ENCODE data around the gene DSCAM. TPM values are rescaled to one million over a fixed set of nuclear protein-coding genes. Genes with fewer than 3 reads are reported as not detected.

Gene DSCAM
- polyA plus RNA-seq, 3 donors: not detected

DNA sequence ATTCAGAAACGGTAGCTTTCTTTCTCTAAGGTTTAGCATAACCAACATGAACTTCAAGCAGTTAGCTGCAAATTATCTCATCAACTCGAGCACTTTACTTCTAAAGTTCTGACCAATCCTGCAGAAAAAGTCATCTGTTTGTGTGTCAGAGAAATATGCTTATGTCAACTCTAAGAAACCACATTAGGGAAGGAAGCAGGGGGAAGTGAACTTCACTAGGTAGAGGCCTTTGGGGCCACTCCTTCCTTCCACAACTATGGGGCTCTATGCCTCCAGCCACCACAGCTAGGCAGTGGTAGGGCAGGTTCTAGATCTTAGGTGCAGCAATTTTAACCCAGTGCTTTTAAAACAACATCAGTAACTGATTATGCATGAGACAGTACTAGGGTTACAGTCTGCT lies 375.9 kb downstream of the DSCAM start:
- Histone ChIP-seq H3K36me3 (replicated peaks in 1 of 2; ENCODE audit: control insufficient read depth in 1 of 2, insufficient read depth in 2 of 2, low read length in 2 of 2) (no peaks in the 10 kb centered on the region), H3K27ac (ENCODE audit: low read depth in 1 of 2, low read length in 2 of 2) (no peak overlapping the region), H3K4me2 (replicated peaks; ENCODE audit: extremely low read depth, low read length, poor library complexity, severe bottlenecking) (no peak overlapping the region), H2AFZ (ENCODE audit: insufficient read depth, low read depth, low read length, poor library complexity, severe bottlenecking) (no peak overlapping the region), H3K27me3 (ENCODE audit: control insufficient read depth in 2 of 2, insufficient read depth in 2 of 2, low read length in 2 of 2) (no peaks in the 10 kb centered on the region), H3K79me2 (ENCODE audit: insufficient read depth, low read length) (no peaks in the 10 kb centered on the region), H3K9ac (ENCODE audit: insufficient read depth, low read length, poor library complexity, severe bottlenecking) (no peak overlapping the region), H3K4me1 (ENCODE audit: control insufficient read depth in 1 of 2, insufficient read depth in 2 of 2, low read length in 2 of 2) (peaks cover 0 to 5% of the 10 kb centered on the region in 2 donors), H4K20me1 (ENCODE audit: insufficient read depth, low read length) (no peaks in the 10 kb centered on the region), H3K4me3 (replicated peaks in 1 of 3; ENCODE audit: low read depth in 2 of 3, low read length in 3 of 3) (no peak overlapping the region), H3K9me3 (replicated peaks in 1 of 2; ENCODE audit: control insufficient read depth in 1 of 2, insufficient read depth in 1 of 2, low read length in 2 of 2) (no peaks in the 10 kb centered on the region)
- peak in 1 of 3 donors; percentile 7 for DNase-seq
- Mint-ChIP-seq H3K9me3 (peaks cover 0 to 6% (median 3%) of the 10 kb centered on the region in 7 donors), H3K27me3 (ENCODE audit: low read depth in 3 of 3) (peaks cover 0 to 4% (median 2%) of the 10 kb centered on the region in 3 donors), H3K27ac (peak overlapping the region in 1 of 7 donors; percentile 4), H3K4me3 (no peak overlapping the region), H3K4me1 (peaks cover 7% of the 10 kb centered on the region), H3K36me3 (no peaks in the 10 kb centered on the region)
- intact Hi-C loops (cut with micrococcal nuclease): no loop called here
- no CpG with 5 or more reads among the region's 2 CpGs for WGBS (ENCODE audit: insufficient coverage)
- TF ChIP-seq, protein P1, sequence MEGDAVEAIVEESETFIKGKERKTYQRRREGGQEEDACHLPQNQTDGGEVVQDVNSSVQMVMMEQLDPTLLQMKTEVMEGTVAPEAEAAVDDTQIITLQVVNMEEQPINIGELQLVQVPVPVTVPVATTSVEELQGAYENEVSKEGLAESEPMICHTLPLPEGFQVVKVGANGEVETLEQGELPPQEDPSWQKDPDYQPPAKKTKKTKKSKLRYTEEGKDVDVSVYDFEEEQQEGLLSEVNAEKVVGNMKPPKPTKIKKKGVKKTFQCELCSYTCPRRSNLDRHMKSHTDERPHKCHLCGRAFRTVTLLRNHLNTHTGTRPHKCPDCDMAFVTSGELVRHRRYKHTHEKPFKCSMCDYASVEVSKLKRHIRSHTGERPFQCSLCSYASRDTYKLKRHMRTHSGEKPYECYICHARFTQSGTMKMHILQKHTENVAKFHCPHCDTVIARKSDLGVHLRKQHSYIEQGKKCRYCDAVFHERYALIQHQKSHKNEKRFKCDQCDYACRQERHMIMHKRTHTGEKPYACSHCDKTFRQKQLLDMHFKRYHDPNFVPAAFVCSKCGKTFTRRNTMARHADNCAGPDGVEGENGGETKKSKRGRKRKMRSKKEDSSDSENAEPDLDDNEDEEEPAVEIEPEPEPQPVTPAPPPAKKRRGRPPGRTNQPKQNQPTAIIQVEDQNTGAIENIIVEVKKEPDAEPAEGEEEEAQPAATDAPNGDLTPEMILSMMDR (IDR thresholded peaks at IDR 0.05): no peak

- Histone ChIP-seq H3K9ac (ENCODE audit: insufficient read depth, low read length, poor library complexity, severe bottlenecking) (no peak overlapping the region), H3K4me1 (ENCODE audit: control insufficient read depth in 1 of 2, insufficient read depth in 2 of 2, low read length in 2 of 2) (peaks cover 0 to 5% of the 10 kb centered on the region in 2 donors), H3K4me3 (replicated peaks in 1 of 3; ENCODE audit: low read depth in 2 of 3, low read length in 3 of 3) (no peak overlapping the region), H3K36me3 (replicated peaks in 1 of 2; ENCODE audit: control insufficient read depth in 1 of 2, insufficient read depth in 2 of 2, low read length in 2 of 2) (no peaks in the 10 kb centered on the region), H3K4me2 (replicated peaks; ENCODE audit: extremely low read depth, low read length, poor library complexity, severe bottlenecking) (no peak overlapping the region), H3K27me3 (ENCODE audit: control insufficient read depth in 2 of 2, insufficient read depth in 2 of 2, low read length in 2 of 2) (no peaks in the 10 kb centered on the region), H4K20me1 (ENCODE audit: insufficient read depth, low read length) (no peaks in the 10 kb centered on the region), H2AFZ (ENCODE audit: insufficient read depth, low read depth, low read length, poor library complexity, severe bottlenecking) (no peak overlapping the region), H3K27ac (ENCODE audit: low read depth in 1 of 2, low read length in 2 of 2) (no peak overlapping the region), H3K9me3 (replicated peaks in 1 of 2; ENCODE audit: control insufficient read depth in 1 of 2, insufficient read depth in 1 of 2, low read length in 2 of 2) (no peaks in the 10 kb centered on the region), H3K79me2 (ENCODE audit: insufficient read depth, low read length) (no peaks in the 10 kb centered on the region)
- Mint-ChIP-seq H3K27ac (no peak overlapping the region), H3K9me3 (peaks cover 0 to 2% (median 0%) of the 10 kb centered on the region in 7 donors), H3K36me3 (no peaks in the 10 kb centered on the region), H3K4me1 (peaks cover 7% of the 10 kb centered on the region), H3K4me3 (no peak overlapping the region), H3K27me3 (ENCODE audit: low read depth in 3 of 3) (peaks cover 1 to 7% (median 2%) of the 10 kb centered on the region in 3 donors)
- DNase-seq: peak in 1 of 3 donors; percentile 4
- intact Hi-C loops (cut with micrococcal nuclease): loop anchor here in 1 of 2 donors (5.0 kb wide), 1 partner anchor 600 kb away; no protein-coding TSS in a partner anchor
- no CpG with 5 or more reads among the region's 1 CpG for WGBS (ENCODE audit: insufficient coverage)
- TF ChIP-seq, protein P1 (IDR thresholded peaks at IDR 0.05): peak; percentile 34
Measured at GRCh38 chr21:40466893-40467483, 380.0 kb downstream of the DSCAM start.
